Naive thymus-derived CD8-positive, alpha-beta T cell (primary cell): ENCODE data around the gene CNMD. TPM values are rescaled to one million over a fixed set of nuclear protein-coding genes. Genes with fewer than 3 reads are reported as not detected.
"Not testable (repeated sequence)": the region's sequence is repeated elsewhere in the genome, so short reads cannot be mapped to it uniquely, and the experiment has no call there.

Experiments
- ATAC-seq, 2 donors: fragments of 150-1000 bp; cut with Tn5 transposase in 1 of 2; sonication (Bioruptor Pico), chemical (Tn5 transposase) in 1 of 2; 1 replicate in 1 of 2; 2 replicates in 1 of 2; pipeline ENCODE4 v1.10.0; 2021; ENCODE audit warnings: mild to moderate bottlenecking in 2 of 2, moderate library complexity in 2 of 2
- POLR2A ChIA-PET: fragments of 350-600 bp; sonication (Branson Sonifier 250); formaldehyde crosslinking; loops from one replicate; lab custom pipeline; 2021; ENCODE audit warnings: antibody characterized with exemption; lab: Charles Lee
- DNase-seq, 10 donors: peaks; one replicate each; pipeline versions ENCODE4 v3.0.0 to v3.0.0-alpha.2; 2020 to 2022
- H3K27ac Mint-ChIP-seq, 10 donors: one replicate each; pipeline ENCODE4 v1.8.0; 2020 to 2022; ENCODE audit warnings: mild to moderate bottlenecking in 10 of 10, mixed read lengths in 10 of 10, moderate library complexity in 4 of 10, inconsistent platforms in 1 of 10
- H3K27me3 Mint-ChIP-seq, 5 donors: one replicate each; pipeline ENCODE4 v1.8.0; 2021 to 2022; ENCODE audit warnings: mixed read lengths in 5 of 5
- H3K36me3 Mint-ChIP-seq, 3 donors: one replicate each; pipeline ENCODE4 v1.8.0; 2020 to 2022; ENCODE audit warnings: mixed read lengths in 3 of 3, mild to moderate bottlenecking in 2 of 3, inconsistent platforms in 1 of 3
- H3K4me1 Mint-ChIP-seq, 4 donors: one replicate each; pipeline ENCODE4 v1.8.0; 2021 to 2022; ENCODE audit warnings: mixed read lengths in 4 of 4
- H3K4me3 Mint-ChIP-seq, 10 donors: one replicate each; pipeline ENCODE4 v1.8.0; 2020 to 2022; ENCODE audit warnings: mild to moderate bottlenecking in 10 of 10, mixed read lengths in 10 of 10, moderate library complexity in 6 of 10, inconsistent platforms in 1 of 10
- H3K9me3 Mint-ChIP-seq, 9 donors: one replicate each; pipeline ENCODE4 v1.8.0; 2020 to 2022; ENCODE audit warnings: mixed read lengths in 9 of 9, mild to moderate bottlenecking in 3 of 9, inconsistent platforms in 1 of 9, moderate library complexity in 1 of 9
- polyA plus RNA-seq, 3 donors: library from polyadenylated mRNA; unstranded; fragments of 300-500 nt; fragmentation: Illumina TruSeq; gene quantifications; one replicate each; pipeline ENCODE4 v1.2.3, GENCODE V29; 2021
- total RNA-seq, 8 experiments: library from RNA in 2 of 8; stranded (reverse) in 2 of 8; gene quantifications; one replicate each; pipeline ENCODE4 v1.2.3 and lab custom pipeline; 2021 to 2026

The CNMD gene
- total and polyA plus RNA-seq, 5 experiments from 2014 or later, result not detected

GRCh38 chr13:52711286-52711685 lies 28.3 kb downstream of the CNMD start:
- H3K27me3 Mint-ChIP-seq, result peaks cover 0 to 5% (median 1%) of the 10 kb centered on the region in 5 donors
- POLR2A ChIA-PET, result no interaction called here
- ATAC-seq (no peak), DNase-seq (no peak)
- H3K4me1 Mint-ChIP-seq, result no peaks in the 10 kb centered on the region
- H3K27ac Mint-ChIP-seq, result no peak overlapping the region
- peaks cover 0 to 4% (median 0%) of the 10 kb centered on the region in 9 donors for H3K9me3 Mint-ChIP-seq
- H3K36me3 Mint-ChIP-seq, result no peaks in the 10 kb centered on the region
- H3K4me3 Mint-ChIP-seq, result no peak overlapping the region

- H3K4me3 Mint-ChIP-seq, H3K4me1 Mint-ChIP-seq, H3K27me3 Mint-ChIP-seq, ATAC-seq, POLR2A ChIA-PET, H3K27ac Mint-ChIP-seq, DNase-seq, H3K9me3 Mint-ChIP-seq, H3K36me3 Mint-ChIP-seq: not testable (repeated sequence)
These were observed 31.4 kb downstream of the CNMD start for GRCh38 chr13:52708266-52708665.

- no peaks in the 10 kb centered on the region for H3K9me3 Mint-ChIP-seq
- DNase-seq (no peak), ATAC-seq (no peak)
- no peaks in the 10 kb centered on the region for H3K36me3 Mint-ChIP-seq
- H3K4me1 Mint-ChIP-seq, result no peaks in the 10 kb centered on the region
- peaks cover 0 to 4% (median 0%) of the 10 kb centered on the region in 5 donors for H3K27me3 Mint-ChIP-seq
- H3K27ac Mint-ChIP-seq, result no peak overlapping the region
- POLR2A ChIA-PET, result no interaction called here
- no peak overlapping the region for H3K4me3 Mint-ChIP-seq
These were observed 32.2 kb downstream of the CNMD start for GRCh38 chr13:52707375-52707774.

GRCh38 chr13:52706081-52706480 lies 33.5 kb downstream of the CNMD start:
- Mint-ChIP-seq H3K27ac (no peak overlapping the region), H3K36me3 (peaks cover 0 to 1% (median 0%) of the 10 kb centered on the region in 3 donors), H3K27me3 (peaks cover 0 to 4% (median 0%) of the 10 kb centered on the region in 5 donors), H3K4me3 (no peak overlapping the region), H3K9me3 (no peaks in the 10 kb centered on the region), H3K4me1 (peaks cover 3 to 6% (median 5%) of the 10 kb centered on the region in 4 donors)
- DNase-seq (no peak), ATAC-seq (no peak)
- POLR2A ChIA-PET, result no interaction called here

GRCh38 chr13:52703482-52703881 lies 36.1 kb downstream of the CNMD start:
- Mint-ChIP-seq H3K4me1 (peaks cover 3 to 7% (median 5%) of the 10 kb centered on the region in 4 donors), H3K9me3 (no peaks in the 10 kb centered on the region), H3K27ac (peak overlapping the region in 1 of 10 donors; percentile 20), H3K36me3 (peaks cover 0 to 3% (median 1%) of the 10 kb centered on the region in 3 donors), H3K4me3 (no peak overlapping the region), H3K27me3 (peaks cover 0 to 2% (median 0%) of the 10 kb centered on the region in 5 donors)
- DNase-seq (no peak), ATAC-seq (no peak)
- POLR2A ChIA-PET, result no interaction called here

GRCh38 chr13:52701728-52702465 lies 37.7 kb downstream of the CNMD start:
- Mint-ChIP-seq H3K27ac (peak overlapping the region in 3 of 10 donors; percentile 4 to 29 (median 19)), H3K4me3 (no peak overlapping the region), H3K27me3 (no peaks in the 10 kb centered on the region), H3K4me1 (peaks cover 3 to 7% (median 5%) of the 10 kb centered on the region in 4 donors), H3K9me3 (no peaks in the 10 kb centered on the region), H3K36me3 (peaks cover 0 to 9% (median 8%) of the 10 kb centered on the region in 3 donors)
- POLR2A ChIA-PET, result no interaction called here
- DNase-seq (no peak), ATAC-seq (no peak)

- peaks cover 3 to 15% (median 6%) of the 10 kb centered on the region in 4 donors for H3K4me1 Mint-ChIP-seq
- ATAC-seq (no peak), DNase-seq (no peak)
- no peak overlapping the region for H3K4me3 Mint-ChIP-seq
- no peak overlapping the region for H3K27ac Mint-ChIP-seq
- H3K27me3 Mint-ChIP-seq, result no peaks in the 10 kb centered on the region
- H3K9me3 Mint-ChIP-seq, result no peaks in the 10 kb centered on the region
- POLR2A ChIA-PET, result interaction anchor here (0.6 kb wide), 1 partner anchor 80 kb away, joined by 5 read pairs; no protein-coding TSS in a partner anchor
- peaks cover 0 to 10% (median 9%) of the 10 kb centered on the region in 3 donors for H3K36me3 Mint-ChIP-seq
These were observed 43.1 kb downstream of the CNMD start for GRCh38 chr13:52696566-52696965.

GRCh38 chr13:52695856-52696255 lies 43.8 kb downstream of the CNMD start:
- H3K27ac Mint-ChIP-seq, result no peak overlapping the region
- POLR2A ChIA-PET, result interaction anchor here (0.6 kb wide), 1 partner anchor 80 kb away, joined by 5 read pairs; no protein-coding TSS in a partner anchor

GRCh38 chr13:52686376-52686775 lies 53.2 kb downstream of the CNMD start:
- H3K27me3 Mint-ChIP-seq, result no peaks in the 10 kb centered on the region
- POLR2A ChIA-PET, result no interaction called here
- no peak for ATAC-seq
- peaks cover 1 to 11% (median 8%) of the 10 kb centered on the region in 4 donors for H3K4me1 Mint-ChIP-seq
- no peaks in the 10 kb centered on the region for H3K9me3 Mint-ChIP-seq
- H3K4me3 Mint-ChIP-seq, result no peak overlapping the region
- no peak for DNase-seq
- H3K27ac Mint-ChIP-seq, result no peak overlapping the region
- H3K36me3 Mint-ChIP-seq, result peaks cover 13 to 75% (median 17%) of the 10 kb centered on the region in 3 donors

More at GRCh38 chr13:52695856-52696255, 43.8 kb downstream of the CNMD start:
- Mint-ChIP-seq H3K9me3 (no peaks in the 10 kb centered on the region), H3K36me3 (peaks cover 0 to 10% (median 8%) of the 10 kb centered on the region in 3 donors), H3K4me3 (no peak overlapping the region), H3K4me1 (peaks cover 4 to 21% (median 10%) of the 10 kb centered on the region in 4 donors), H3K27me3 (no peaks in the 10 kb centered on the region)
- DNase-seq, result no peak
- no peak for ATAC-seq

- POLR2A ChIA-PET, H3K27me3 Mint-ChIP-seq, H3K9me3 Mint-ChIP-seq, ATAC-seq, H3K4me3 Mint-ChIP-seq, H3K4me1 Mint-ChIP-seq, DNase-seq, H3K27ac Mint-ChIP-seq: not testable (repeated sequence)
- peaks cover 13 to 80% (median 19%) of the 10 kb centered on the region in 3 donors for H3K36me3 Mint-ChIP-seq
These were observed 53.8 kb downstream of the CNMD start for GRCh38 chr13:52685806-52686205.

- Mint-ChIP-seq H3K27ac (peak overlapping the region in 2 of 10 donors; percentile 10 to 11), H3K4me3 (no peak overlapping the region), H3K4me1 (peaks cover 0 to 11% (median 3%) of the 10 kb centered on the region in 4 donors), H3K36me3 (peaks cover 2 to 82% (median 6%) of the 10 kb centered on the region in 3 donors), H3K9me3 (no peaks in the 10 kb centered on the region), H3K27me3 (no peaks in the 10 kb centered on the region)
- no peak for DNase-seq
- POLR2A ChIA-PET, result interaction anchor here (0.5 kb wide), 1 partner anchor 120 kb away, joined by 3 read pairs; no protein-coding TSS in a partner anchor
- no peak for ATAC-seq
These were observed 61.8 kb downstream of the CNMD start for GRCh38 chr13:52677823-52678222.

- H3K27me3 Mint-ChIP-seq, result no peaks in the 10 kb centered on the region
- peaks cover under 1 to 11% (median 3%) of the 10 kb centered on the region in 4 donors for H3K4me1 Mint-ChIP-seq
- POLR2A ChIA-PET, result no interaction called here
- H3K4me3 Mint-ChIP-seq, result no peak overlapping the region
- no peaks in the 10 kb centered on the region for H3K9me3 Mint-ChIP-seq
- H3K36me3 Mint-ChIP-seq, result peaks cover 0 to 81% (median 6%) of the 10 kb centered on the region in 3 donors
- ATAC-seq (no peak), DNase-seq (no peak)
- H3K27ac Mint-ChIP-seq, result no peak overlapping the region
These were observed 66.2 kb downstream of the CNMD start for GRCh38 chr13:52673465-52673864.

- no peak for ATAC-seq
- Mint-ChIP-seq H3K36me3 (peaks cover 0 to 82% (median 8%) of the 10 kb centered on the region in 3 donors), H3K4me3 (no peak overlapping the region), H3K9me3 (no peaks in the 10 kb centered on the region), H3K27ac (no peak overlapping the region), H3K4me1 (peaks cover 2 to 13% (median 8%) of the 10 kb centered on the region in 4 donors), H3K27me3 (no peaks in the 10 kb centered on the region)
- POLR2A ChIA-PET, result no interaction called here
- DNase-seq, result no peak
These were observed 68.9 kb downstream of the CNMD start for GRCh38 chr13:52670726-52671125.
